GM13977 (cell line): ENCODE results near the gene RCE1.

Experiments
- DNase-seq: peaks from one replicate; pipeline ENCODE4 v3.0.0; 2012; ENCODE audit warnings: low spot score
- CTCF ChIP-seq: IDR thresholded peaks from 2 replicates; pipeline ENCODE4 v1.5.1; 2012; ENCODE audit warnings: mild to moderate bottlenecking, control low read depth; ENCODE audit not compliant: insufficient read depth; ENCODE audit errors: extremely low read depth, missing control alignments
- in situ Hi-C: fragments of 300-500 bp; cut with MboI; formaldehyde crosslinking; loops from one replicate; pipeline ENCODE4 v1.12.0; 2022; ENCODE audit warnings: low sequenced_read_pairs, low pct_unique_long_range_greater_than_20kb, mixed read lengths, inconsistent platforms; ENCODE audit not compliant: unreplicated experiment

Gene RCE1

DNA sequence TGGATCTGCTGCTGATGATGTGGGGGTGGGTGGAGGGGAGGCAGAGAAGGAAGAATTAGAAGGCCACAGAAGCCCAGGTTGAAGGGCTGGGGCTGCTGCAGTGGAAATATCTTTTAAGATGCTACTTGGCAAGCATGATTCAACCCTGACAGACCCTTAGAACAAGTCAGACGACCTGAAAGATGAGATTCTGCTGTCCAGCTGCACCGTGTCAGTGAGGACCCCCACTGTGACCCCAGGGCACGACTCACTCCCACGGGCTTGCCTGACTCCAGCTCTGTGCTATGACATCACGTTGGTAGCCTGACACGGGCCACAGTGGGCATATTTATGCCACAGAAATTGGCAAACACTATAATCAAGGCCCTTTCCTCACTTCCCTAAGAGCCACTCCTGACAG lies 49.7 kb downstream of the RCE1 start:
- DNase-seq, result no peak
- in situ Hi-C loops, result no loop called here
- no peak for TF ChIP-seq CTCF

DNA sequence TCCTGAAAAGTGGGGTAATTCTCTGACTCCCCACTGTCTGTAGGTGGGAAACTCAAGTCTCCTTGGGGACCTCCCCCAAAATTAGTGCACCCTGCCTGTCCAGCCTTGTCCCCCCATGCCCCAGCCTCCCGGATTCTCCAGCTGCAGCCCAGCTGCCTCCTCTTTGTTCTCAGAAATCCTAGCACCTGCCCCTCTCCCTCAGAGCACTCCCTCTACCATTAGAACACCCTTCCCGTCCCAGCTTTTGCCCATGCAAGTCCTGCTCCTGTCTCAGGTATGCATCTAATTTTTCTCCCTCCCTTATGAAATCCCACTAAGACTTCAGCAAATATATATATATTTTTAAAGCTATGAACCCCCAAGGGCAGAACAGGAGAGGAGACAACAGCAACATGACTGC lies 50.9 kb downstream of the RCE1 start:
- in situ Hi-C loops, result no loop called here
- no peak for DNase-seq
- no peak for TF ChIP-seq CTCF
